Smooth muscle cell (in vitro differentiated cells): ENCODE results near the gene DOK3. TPM values are rescaled to one million over a fixed set of nuclear protein-coding genes. Genes with fewer than 3 reads are reported as not detected.

Source experiments
- DNase-seq: peaks from one replicate; lab custom pipeline; 2025; ENCODE audit not compliant: unreplicated experiment; lab: John Stamatoyannopoulos, UW
- H2AFZ ChIP-seq: fragments of 200-600 bp; sonication (generic); 2 replicates; pipeline ENCODE4 v1.6.0; 2016; ENCODE audit warnings: antibody characterized with exemption, low read depth, mild to moderate bottlenecking
- H3F3A ChIP-seq: fragments of 200-600 bp; sonication (generic); 2 replicates; pipeline ENCODE4 v1.6.0; 2017; ENCODE audit warnings: antibody characterized with exemption, low read depth
- H3K27ac ChIP-seq: fragments of 200-600 bp; sonication (generic); 2 replicates; pipeline ENCODE4 v1.5.1; 2016; ENCODE audit warnings: low read depth, mild to moderate bottlenecking
- H3K27me3 ChIP-seq: fragments of 200-600 bp; sonication (generic); 2 replicates; pipeline ENCODE4 v1.6.1; 2016; ENCODE audit warnings: low read depth, mild to moderate bottlenecking
- H3K36me3 ChIP-seq: fragments of 200-600 bp; sonication (generic); 2 replicates; pipeline ENCODE4 v1.5.1; 2016; ENCODE audit warnings: low read depth
- H3K4me1 ChIP-seq: fragments of 200-600 bp; sonication (generic); 2 replicates; pipeline ENCODE4 v1.5.1; 2016; ENCODE audit warnings: low read depth
- H3K4me2 ChIP-seq: fragments of 200-600 bp; sonication (generic); 2 replicates; pipeline ENCODE4 v1.6.0; 2016; ENCODE audit warnings: mild to moderate bottlenecking
- H3K4me3 ChIP-seq: fragments of 200-600 bp; sonication (generic); 2 replicates; pipeline ENCODE4 v1.5.1; 2016; ENCODE audit warnings: mild to moderate bottlenecking
- H3K79me2 ChIP-seq: fragments of 200-600 bp; sonication (generic); 2 replicates; pipeline ENCODE4 v1.6.0; 2016; ENCODE audit warnings: low read depth, mild to moderate bottlenecking
- H3K9ac ChIP-seq: fragments of 200-600 bp; sonication (generic); 2 replicates; pipeline ENCODE4 v1.6.0; 2016; ENCODE audit warnings: low read depth
- H3K9me3 ChIP-seq: fragments of 200-600 bp; sonication (generic); replicated peaks from 2 replicates; pipeline ENCODE4 v1.5.1; 2016; ENCODE audit warnings: low read depth
- H4K20me1 ChIP-seq: fragments of 200-600 bp; sonication (generic); 2 replicates; pipeline ENCODE4 v1.6.0; 2016; ENCODE audit warnings: low read depth
- WGBS: methylation state at CpG from one replicate; pipeline ENCODE4 v1.1.7; 2016; ENCODE audit warnings: low lambda C conversion rate; 5-methylcytosine and 5-hydroxymethylcytosine counted together
- polyA plus RNA-seq: library from polyadenylated mRNA; unstranded; fragments of >200 nt; fragmentation: Nextera tagmentation; extraction: Ambion mirVana; gene quantifications from 2 replicates; pipeline ENCODE4 v1.2.1, GENCODE V29; 2016
- total RNA-seq: library from RNA; depleted of rRNA; stranded (reverse); fragments of >200 nt; gene quantifications from 2 replicates; pipeline ENCODE4 v1.2.3, GENCODE V29; 2014
- TF ChIP-seq, protein P1 (sequence below): fragments of 200-600 bp; sonication (generic); IDR thresholded peaks from 2 replicates; pipeline ENCODE4 v1.5.1; 2017; ENCODE audit warnings: borderline replicate concordance, mild to moderate bottlenecking, antibody characterized with exemption; ENCODE audit not compliant: insufficient read depth, poor library complexity, severe bottlenecking

Gene DOK3
- total and polyA plus RNA-seq, 2 experiments from 2014 or later, result 0.58 to 1.4 TPM

DNA sequence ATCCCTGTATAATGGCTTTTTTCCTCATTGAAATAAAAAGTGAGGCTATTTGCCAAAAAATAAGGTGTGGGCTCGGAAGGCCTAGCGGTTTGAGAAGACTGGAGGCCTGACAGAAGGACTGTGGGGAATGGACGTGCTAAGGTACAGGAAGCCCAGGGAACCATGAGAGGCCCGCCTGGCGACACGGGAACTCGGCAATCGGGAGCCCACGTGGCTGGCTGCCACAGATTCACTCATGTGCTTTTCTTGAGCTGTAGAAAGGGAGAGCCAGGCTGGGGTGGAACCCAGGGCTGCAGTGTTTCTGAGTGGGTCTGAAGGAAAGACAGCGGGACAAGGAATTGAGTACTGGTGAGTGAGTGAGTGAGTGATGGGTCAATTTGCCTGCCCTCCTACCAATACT is 19.0 kb upstream of the DOK3 start:
- no peaks in the 10 kb centered on the region for H3K36me3 ChIP-seq
- no peak overlapping the region for H3K4me2 ChIP-seq
- no peaks in the 10 kb centered on the region for H3K79me2 ChIP-seq
- H3K27me3 ChIP-seq, result no peaks in the 10 kb centered on the region
- 98% methylated on average over 10 of the region's 10 CpGs for WGBS
- no peak overlapping the region for H3K4me3 ChIP-seq
- no peak overlapping the region for H3K9ac ChIP-seq
- H2AFZ ChIP-seq, result no peak overlapping the region
- H3F3A ChIP-seq, result no peaks in the 10 kb centered on the region
- peak overlapping the region; percentile 7 for H3K27ac ChIP-seq
- H3K9me3 ChIP-seq, result no peaks in the 10 kb centered on the region
- DNase-seq, result no peak
- H4K20me1 ChIP-seq, result peaks cover 16% of the 10 kb centered on the region
- no peaks in the 10 kb centered on the region for H3K4me1 ChIP-seq
- TF ChIP-seq, protein P1, sequence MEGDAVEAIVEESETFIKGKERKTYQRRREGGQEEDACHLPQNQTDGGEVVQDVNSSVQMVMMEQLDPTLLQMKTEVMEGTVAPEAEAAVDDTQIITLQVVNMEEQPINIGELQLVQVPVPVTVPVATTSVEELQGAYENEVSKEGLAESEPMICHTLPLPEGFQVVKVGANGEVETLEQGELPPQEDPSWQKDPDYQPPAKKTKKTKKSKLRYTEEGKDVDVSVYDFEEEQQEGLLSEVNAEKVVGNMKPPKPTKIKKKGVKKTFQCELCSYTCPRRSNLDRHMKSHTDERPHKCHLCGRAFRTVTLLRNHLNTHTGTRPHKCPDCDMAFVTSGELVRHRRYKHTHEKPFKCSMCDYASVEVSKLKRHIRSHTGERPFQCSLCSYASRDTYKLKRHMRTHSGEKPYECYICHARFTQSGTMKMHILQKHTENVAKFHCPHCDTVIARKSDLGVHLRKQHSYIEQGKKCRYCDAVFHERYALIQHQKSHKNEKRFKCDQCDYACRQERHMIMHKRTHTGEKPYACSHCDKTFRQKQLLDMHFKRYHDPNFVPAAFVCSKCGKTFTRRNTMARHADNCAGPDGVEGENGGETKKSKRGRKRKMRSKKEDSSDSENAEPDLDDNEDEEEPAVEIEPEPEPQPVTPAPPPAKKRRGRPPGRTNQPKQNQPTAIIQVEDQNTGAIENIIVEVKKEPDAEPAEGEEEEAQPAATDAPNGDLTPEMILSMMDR, result no peak

DNA sequence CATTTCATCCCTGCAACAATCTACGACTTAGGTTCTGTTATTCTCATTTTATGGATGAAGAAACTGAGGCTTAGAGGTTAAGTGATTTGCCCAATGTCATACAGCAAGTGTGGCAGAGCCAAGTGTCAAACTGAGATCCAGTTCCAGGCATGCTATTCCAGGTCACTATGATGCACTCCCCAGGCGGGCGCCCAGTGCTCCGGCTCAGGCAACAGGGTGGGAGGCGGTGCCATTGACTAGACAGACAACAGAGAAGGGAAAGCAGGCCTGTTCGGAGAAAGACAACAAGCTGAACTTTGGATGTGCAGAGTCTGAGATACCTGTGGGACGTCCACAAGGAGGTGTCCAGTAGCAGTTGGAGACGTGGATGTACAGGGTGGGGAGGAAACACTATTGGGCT is 18.0 kb upstream of the DOK3 start:
- Histone ChIP-seq H3K4me1 (no peaks in the 10 kb centered on the region), H3K27me3 (no peaks in the 10 kb centered on the region), H3K9me3 (no peaks in the 10 kb centered on the region), H2AFZ (no peak overlapping the region), H3K79me2 (no peaks in the 10 kb centered on the region), H3K4me3 (no peak overlapping the region), H3K36me3 (no peaks in the 10 kb centered on the region), H3F3A (no peaks in the 10 kb centered on the region), H3K27ac (no peak overlapping the region), H3K9ac (no peak overlapping the region), H4K20me1 (peaks cover 8% of the 10 kb centered on the region), H3K4me2 (no peak overlapping the region)
- DNase-seq, result no peak
- 96% methylated on average over 8 of the region's 8 CpGs for WGBS
- TF ChIP-seq, protein P1, result no peak

DNA sequence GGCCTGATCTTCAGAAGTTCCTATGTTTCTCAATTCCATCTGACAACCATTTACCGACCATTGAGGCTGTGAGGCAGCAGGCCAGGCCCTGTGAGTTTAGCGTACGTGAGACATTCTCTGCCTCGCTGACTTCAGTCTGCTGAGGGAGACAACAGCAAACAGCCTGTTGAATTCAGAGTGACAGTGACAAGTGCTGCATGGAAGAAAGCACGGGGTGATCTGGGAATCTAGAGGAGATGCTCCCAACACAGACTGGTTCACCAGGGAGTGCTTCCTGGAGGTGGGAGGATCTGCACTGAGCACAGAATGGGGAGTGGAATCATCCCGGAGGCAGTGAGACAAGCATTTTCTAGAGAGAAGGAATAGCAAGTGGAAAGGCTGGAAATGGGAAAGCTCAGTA is 17.2 kb upstream of the DOK3 start:
- H3K27ac ChIP-seq, result no peak overlapping the region
- H3K36me3 ChIP-seq, result no peaks in the 10 kb centered on the region
- H3K27me3 ChIP-seq, result no peaks in the 10 kb centered on the region
- no peaks in the 10 kb centered on the region for H3F3A ChIP-seq
- H3K9me3 ChIP-seq, result no peaks in the 10 kb centered on the region
- no peak overlapping the region for H3K9ac ChIP-seq
- no peak for DNase-seq
- no peak overlapping the region for H3K4me2 ChIP-seq
- no peaks in the 10 kb centered on the region for H3K79me2 ChIP-seq
- no peak overlapping the region for H2AFZ ChIP-seq
- no peaks in the 10 kb centered on the region for H3K4me1 ChIP-seq
- WGBS, result 95% methylated on average over 6 of the region's 6 CpGs
- peaks cover under 1% of the 10 kb centered on the region for H4K20me1 ChIP-seq
- no peak overlapping the region for H3K4me3 ChIP-seq
- TF ChIP-seq, protein P1, result no peak

DNA sequence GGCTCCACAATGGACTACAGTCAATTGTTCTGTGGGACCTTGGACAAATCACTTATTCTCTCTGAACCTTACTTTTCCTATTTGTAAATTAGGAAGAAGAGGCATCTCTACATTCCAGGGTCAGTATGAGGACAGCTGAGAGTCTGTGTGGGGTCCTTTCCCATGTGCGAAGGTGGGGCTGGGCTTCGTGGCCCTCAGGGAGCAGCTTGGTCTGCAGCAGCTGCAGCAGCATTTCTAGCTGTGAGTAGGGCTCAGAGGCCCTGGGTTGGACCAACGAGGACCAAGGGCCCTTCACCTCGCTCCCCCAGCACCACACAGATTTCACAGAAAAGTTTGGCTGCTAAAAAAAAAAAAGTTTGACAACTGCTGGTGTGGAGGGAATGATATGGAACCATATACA is 16.6 kb upstream of the DOK3 start:
- no peak for DNase-seq
- Histone ChIP-seq H3F3A (no peaks in the 10 kb centered on the region), H3K9ac (no peak overlapping the region), H3K36me3 (no peaks in the 10 kb centered on the region), H4K20me1 (no peaks in the 10 kb centered on the region), H3K4me1 (no peaks in the 10 kb centered on the region), H3K4me2 (no peak overlapping the region), H3K79me2 (no peaks in the 10 kb centered on the region), H3K27ac (no peak overlapping the region), H3K27me3 (no peaks in the 10 kb centered on the region), H3K4me3 (no peak overlapping the region), H2AFZ (no peak overlapping the region), H3K9me3 (no peaks in the 10 kb centered on the region)
- WGBS, result 99% methylated on average over 4 of the region's 4 CpGs
- TF ChIP-seq, protein P1, result no peak
